NCI-H748 treated with DMSO at 0.1 percent for 48 hours (cell line): ENCODE results near the gene LRP10.

ENCODE experiments used
- DNase-seq: peaks from one replicate; lab custom pipeline; 2025; lab: John Stamatoyannopoulos, UW

The LRP10 gene

DNA sequence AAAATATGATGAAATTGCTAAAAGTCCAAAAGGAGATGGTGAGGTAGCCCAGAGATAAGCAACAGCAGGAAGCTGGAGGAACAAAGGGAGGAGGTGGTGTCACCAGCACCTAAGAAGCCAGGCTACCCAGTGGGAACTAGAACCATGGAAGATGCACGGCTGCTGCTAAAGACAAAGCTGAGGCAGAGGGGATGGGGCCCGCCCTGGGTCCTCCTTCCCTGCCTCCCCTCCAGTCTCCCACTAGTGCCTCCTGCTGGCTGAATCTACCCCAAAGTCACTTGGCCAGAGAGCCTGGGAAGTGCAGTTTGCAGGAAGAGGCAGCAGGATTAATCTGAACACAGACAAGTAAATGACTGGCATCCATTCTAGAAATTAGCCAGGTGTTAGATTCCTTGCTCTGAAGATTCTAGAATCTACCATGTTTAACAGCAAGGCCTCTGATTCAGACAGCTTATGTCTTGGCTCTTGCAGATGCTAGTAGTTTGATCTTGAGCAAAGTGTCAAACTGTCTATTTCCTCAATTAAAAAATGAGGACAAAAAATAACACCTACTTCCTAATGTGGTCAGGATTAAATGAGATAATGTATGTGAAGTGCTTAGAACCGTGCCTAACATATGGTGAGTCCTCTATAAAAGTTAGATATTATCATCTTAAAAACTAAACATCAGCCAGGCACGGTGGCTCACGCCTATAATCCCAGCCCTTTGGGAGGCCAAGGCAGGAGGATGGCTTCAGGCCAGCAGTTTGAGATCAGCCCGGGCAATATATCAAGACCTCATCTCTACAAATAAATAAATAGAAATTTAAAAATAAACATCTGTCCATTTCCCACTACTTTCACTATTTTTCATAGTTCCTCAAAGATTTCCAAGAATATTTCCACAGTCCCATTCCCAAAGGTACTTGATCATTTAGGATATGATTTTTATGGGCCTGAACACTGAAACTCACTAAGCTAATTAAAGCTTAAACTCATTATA, 5.8 kb upstream of the LRP10 start:
- no peak for DNase-seq

DNA sequence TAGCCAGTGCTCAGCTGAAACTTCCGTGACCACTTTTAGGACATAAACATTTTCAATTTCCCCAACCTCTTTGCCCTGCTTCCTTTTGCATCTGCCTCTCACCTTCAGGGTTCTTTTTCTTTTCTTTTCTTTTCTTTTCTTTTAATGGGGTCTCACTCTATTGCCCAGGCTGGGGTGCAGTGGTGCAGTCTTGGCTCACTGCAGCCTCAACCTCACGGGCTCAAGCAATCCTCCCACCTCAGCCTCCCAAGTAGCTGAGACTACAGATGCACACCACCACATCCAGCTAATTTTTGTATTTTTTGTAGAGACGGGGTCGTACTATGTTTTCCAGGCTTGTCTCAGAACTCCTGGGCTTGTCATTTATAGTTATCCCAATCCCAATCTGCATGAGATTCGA, 4.7 kb upstream of the LRP10 start:
- no peak for DNase-seq

DNA sequence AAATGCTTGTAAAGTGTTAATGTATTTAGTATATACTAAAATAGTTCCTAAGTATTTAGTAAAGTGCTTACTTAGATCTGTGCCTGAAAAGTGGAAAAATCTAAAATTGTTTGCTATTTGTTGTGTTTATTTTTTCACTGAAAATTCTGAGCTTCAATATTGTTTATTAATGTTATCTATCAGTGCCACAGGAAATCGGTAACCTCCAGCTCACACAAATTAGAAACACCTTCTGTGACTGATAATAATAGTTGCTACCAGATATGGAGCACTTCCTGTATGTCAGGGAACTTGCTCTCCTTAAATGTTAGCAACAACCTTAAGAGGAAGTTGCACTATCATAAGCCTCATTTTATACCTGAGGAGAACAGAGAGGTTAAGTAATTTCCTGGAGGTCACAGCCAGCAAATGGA, 723 bp upstream of the LRP10 start:
- DNase-seq: no peak

DNA sequence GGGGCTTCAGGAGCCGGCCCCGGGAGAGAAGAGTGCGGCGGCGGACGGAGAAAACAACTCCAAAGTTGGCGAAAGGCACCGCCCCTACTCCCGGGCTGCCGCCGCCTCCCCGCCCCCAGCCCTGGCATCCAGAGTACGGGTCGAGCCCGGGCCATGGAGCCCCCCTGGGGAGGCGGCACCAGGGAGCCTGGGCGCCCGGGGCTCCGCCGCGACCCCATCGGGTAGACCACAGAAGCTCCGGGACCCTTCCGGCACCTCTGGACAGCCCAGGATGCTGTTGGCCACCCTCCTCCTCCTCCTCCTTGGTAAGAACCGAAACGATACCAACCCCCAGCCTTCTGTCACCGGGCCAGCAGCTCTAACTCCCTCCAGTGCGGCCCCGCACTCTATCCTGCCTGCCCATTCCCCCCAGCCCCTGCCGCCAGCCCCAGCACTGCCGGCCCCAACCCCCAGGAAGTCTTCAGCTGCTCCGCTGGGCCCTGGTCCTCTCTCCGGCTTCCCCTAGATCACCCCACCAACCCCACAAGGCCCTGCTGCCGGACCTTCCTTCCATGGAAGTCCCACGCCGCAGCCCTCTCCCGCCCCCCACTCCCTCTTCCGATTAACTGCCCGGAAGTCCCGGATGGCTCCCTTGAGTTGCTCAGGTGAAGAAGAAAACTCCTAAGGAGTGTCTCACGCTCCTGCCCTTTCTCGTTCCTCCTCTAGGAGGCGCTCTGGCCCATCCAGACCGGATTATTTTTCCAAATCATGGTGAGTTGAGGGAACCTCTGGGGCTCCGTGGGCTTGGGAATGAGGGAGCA, 693 bp downstream of the LRP10 start:
- peak; percentile 80 for DNase-seq

DNA sequence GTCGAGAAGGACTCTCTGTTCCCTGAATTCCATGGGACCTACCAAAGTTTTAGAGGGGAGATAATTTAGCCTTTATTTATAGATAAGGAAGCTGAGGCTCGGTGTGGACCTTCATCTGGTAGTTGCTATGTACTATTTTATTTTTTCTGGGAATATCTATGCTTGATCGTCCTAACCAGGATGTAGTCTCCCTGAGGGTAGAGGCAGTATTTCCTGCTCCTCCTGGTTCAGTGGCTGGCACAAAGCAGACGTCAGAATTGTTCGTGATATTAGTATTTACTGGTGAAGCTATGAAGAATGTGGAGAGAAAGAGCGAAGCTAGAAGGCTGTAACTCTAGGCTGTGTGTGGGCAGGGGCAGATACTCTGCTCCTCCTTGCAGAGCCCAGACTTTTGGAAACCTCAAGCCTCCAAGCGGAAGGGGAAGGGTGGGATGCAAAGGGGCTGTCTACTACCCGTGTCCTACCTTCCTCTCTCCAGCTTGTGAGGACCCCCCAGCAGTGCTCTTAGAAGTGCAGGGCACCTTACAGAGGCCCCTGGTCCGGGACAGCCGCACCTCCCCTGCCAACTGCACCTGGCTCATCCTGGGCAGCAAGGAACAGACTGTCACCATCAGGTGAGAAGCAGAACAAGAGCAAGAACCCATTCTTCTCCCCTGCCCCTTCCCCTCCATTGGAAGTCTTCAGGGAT, 1.4 kb downstream of the LRP10 start:
- DNase-seq: no peak

DNA sequence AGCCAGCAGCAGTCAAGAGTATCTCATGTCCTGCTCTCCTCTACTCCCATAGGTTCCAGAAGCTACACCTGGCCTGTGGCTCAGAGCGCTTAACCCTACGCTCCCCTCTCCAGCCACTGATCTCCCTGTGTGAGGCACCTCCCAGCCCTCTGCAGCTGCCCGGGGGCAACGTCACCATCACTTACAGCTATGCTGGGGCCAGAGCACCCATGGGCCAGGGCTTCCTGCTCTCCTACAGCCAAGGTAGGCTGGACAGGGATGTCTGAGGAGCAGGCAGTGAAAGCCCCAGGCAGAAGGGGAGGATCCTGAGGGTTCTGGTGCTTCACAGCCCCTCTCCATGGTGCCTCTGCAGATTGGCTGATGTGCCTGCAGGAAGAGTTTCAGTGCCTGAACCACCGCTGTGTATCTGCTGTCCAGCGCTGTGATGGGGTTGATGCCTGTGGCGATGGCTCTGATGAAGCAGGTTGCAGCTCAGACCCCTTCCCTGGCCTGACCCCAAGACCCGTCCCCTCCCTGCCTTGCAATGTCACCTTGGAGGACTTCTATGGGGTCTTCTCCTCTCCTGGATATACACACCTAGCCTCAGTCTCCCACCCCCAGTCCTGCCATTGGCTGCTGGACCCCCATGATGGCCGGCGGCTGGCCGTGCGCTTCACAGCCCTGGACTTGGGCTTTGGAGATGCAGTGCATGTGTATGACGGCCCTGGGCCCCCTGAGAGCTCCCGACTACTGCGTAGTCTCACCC, 3.6 kb downstream of the LRP10 start:
- no peak for DNase-seq

DNA sequence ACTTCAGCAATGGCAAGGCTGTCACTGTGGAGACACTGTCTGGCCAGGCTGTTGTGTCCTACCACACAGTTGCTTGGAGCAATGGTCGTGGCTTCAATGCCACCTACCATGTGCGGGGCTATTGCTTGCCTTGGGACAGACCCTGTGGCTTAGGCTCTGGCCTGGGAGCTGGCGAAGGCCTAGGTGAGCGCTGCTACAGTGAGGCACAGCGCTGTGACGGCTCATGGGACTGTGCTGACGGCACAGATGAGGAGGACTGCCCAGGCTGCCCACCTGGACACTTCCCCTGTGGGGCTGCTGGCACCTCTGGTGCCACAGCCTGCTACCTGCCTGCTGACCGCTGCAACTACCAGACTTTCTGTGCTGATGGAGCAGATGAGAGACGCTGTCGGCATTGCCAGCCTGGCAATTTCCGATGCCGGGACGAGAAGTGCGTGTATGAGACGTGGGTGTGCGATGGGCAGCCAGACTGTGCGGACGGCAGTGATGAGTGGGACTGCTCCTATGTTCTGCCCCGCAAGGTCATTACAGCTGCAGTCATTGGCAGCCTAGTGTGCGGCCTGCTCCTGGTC, 4.3 kb downstream of the LRP10 start:
- DNase-seq: no peak

DNA sequence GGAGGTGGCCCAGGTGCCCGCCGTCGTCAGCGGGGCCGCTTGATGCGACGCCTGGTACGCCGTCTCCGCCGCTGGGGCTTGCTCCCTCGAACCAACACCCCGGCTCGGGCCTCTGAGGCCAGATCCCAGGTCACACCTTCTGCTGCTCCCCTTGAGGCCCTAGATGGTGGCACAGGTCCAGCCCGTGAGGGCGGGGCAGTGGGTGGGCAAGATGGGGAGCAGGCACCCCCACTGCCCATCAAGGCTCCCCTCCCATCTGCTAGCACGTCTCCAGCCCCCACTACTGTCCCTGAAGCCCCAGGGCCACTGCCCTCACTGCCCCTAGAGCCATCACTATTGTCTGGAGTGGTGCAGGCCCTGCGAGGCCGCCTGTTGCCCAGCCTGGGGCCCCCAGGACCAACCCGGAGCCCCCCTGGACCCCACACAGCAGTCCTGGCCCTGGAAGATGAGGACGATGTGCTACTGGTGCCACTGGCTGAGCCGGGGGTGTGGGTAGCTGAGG, 5.5 kb downstream of the LRP10 start:
- DNase-seq: no peak

DNA sequence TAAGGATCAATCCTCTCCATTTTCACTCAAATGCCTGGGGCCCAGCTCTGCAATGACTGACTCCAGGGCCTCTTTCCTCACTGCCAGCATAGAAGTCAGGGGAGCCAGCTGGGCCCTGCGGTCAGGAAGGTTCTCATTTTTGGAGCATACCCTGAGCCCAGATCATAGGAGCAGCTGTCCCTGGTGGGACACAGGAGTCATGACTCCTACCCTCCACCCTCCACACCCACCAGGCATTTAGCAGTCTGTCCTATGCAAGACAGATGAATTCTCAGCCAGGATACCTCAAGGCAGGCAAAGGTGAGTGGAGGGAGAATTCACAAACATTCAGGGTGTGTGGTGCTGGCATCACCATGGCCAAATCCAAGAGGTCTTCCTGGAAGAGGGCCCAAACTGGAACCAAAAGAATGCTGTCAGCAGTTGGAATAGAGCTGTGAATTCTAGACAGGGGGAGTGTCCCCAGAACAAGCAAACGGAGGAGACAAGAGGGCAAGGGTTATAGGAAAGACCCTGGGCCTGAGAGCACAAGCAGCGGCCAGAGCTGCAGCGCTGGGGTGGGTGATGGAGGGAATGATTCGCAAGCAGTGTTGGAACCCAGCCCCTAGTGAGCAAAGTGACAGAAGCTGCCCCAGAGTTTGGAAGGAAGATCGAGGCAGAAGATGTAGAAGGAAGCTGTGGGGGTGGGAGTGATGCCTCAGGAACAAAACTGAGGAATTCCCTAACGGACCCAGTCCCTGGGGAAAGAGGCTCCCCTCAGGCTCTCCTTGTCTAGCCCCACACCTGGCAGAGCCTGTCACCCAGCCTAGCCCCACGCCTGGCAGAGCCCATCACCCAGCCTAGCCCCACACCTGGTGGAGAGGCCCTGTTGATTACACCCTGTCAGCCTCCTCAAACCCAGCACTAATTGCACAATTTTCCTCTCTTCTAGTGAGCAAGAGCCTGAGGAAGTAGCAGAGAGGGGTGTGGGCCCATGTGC, 7.0 kb downstream of the LRP10 start:
- DNase-seq: no peak

DNA sequence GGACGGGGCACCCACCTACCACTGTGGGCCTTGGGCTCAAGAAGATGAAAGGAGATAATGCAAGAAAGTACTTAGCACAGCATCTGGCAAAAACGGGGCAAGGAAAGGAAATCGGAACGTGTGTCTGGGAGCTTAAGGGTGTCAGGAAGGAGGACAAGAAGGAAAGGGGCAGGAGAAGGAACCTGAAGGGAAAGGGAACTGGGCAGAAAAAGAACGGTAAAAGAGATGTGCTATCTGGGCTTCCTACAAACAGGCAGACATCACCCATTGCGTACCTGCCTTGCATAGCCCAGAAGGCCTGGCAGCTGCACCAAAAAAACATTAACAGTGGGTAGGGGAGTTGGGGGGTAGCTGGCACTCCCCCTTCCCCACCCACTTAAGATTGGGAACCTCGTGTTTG, 10.5 kb downstream of the LRP10 start:
- DNase-seq: no peak

DNA sequence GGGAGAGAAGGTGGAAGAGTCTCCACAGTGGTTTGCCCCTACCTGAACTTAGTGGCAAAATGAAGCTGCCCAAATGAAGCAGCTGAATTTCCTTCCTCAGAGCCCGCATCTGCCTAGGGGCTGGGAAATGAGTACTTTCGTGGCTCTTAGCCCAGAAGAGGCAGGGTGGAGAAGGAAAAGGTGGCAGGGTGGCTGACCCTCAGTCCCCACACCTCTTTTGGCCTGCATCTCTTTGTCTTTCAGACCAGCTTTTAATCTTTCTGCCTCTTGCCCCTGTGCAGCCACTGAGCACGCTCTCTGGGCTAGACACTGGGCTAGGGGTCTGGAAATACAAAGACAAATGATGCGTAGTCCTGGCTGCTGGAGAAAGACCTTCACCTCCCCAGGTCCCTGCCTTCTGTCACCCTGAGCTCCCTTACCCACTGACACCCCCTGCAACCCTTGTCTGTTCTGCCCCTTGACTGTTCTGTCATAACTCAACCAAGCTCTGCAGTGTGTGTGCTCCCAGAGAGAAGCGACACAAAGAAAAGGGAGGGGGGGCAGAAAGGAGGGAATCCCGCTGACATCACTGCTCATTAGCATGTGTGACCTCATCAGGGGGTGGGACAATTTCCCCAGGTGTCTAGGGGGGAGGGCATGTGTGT, 11.1 kb downstream of the LRP10 start:
- DNase-seq: no peak

DNA sequence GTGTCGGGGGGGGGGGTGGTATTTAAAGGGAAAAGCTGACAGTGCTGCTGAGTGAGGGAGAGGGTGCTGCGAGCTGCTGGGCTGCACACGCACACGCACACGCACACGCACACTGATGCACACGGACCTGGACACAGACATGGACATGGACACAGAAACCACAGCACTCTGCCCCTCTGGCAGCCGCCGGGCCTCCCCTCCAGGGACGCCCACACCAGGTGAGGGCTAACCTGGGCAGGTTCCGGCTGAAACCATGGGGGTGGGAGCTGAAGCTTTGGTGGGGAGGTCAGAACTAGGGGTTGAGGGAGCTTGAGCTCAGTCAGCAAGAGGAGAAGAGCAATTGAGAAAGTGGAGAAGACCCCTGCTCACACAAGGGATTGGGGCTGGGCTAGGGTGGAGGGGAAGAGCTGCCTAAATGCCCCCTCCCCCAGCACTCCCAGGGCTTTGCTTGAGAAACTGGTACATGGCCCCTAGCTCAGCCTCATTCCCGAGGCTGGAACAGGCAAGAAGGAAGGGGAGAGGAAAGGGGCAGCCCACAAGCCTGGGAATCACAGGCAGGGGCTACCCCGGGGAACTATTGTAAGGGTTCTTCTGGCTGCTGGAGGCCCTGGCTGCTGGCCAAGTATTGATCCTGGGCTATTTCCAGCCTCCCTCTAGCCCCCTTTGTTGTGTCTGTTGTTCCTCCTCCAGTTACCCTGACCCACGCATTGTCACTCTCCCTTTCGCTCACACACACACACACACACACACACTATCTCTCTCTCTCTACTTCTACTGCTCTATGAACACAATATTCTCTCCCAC, 11.8 kb downstream of the LRP10 start, which contains the start of gene REM2:
Gene REM2, plus strand, starts transcription at position 50 of the 804 bp plus-strand sequence. Its CDS starts 66 bp downstream, at position 116.
- DNase-seq: peak; percentile 37

DNA sequence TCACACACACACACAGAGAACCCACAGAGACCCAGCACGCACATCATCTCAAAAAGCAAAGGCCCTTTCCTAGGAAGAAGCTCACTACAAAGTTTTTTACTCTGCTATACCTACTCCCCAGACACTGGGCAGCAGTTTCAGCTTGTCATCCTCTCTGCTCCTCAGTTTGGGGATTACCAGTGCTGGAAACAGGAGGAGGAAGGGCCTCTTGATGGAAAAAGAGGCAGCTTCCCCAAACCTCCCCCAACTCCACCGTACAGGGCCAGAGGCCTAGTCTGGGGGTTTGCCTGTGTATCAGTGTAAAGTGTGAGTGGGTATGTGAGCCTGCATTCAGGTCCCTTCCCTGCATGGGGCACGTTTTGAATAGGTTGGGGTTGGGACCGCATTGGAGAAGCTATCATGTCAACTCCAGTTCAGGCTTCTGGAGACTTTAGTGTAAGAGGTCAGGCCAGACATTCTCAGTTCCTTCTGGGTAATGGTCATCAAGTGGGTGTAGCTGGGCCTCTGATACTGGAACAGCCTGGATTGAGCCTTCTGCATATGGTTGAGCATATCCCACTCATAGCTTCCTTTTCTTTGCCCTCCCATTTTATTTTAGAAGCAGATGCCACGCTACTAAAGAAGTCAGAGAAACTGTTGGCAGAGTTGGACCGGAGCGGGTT, 12.7 kb downstream of the LRP10 start:
- DNase-seq: no peak

DNA sequence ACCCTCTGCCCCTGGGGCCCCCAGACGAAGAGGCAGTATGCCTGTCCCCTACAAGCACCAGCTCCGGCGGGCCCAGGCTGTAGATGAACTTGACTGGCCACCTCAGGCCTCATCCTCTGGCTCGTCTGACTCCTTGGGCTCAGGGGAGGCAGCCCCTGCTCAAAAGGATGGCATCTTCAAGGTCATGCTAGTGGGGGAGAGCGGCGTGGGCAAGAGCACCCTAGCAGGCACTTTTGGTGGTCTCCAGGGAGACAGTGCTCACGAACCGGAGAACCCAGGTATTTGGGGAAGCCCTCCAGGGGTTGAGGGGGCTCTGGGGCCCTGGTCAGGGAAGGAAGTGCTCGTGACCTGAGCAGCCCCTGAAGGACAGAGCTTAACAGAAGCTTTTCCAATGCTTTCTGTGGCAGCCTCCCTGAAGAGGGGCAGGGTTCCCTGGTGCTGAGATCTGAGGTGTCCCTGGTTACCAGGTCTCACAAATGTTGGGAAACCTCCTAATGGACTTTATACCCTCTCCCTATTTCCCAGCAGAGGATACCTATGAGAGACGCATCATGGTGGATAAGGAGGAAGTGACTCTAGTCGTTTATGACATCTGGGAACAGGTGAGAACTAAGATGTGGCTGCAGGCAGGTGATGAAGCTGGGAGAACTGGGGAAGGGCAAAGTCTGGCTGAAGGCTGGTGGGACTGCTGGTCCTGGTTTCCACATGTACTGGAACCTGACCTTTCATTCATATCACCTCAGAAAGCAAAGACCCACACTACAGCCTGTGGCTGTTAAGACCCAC, 13.4 kb downstream of the LRP10 start:
- DNase-seq: no peak

DNA sequence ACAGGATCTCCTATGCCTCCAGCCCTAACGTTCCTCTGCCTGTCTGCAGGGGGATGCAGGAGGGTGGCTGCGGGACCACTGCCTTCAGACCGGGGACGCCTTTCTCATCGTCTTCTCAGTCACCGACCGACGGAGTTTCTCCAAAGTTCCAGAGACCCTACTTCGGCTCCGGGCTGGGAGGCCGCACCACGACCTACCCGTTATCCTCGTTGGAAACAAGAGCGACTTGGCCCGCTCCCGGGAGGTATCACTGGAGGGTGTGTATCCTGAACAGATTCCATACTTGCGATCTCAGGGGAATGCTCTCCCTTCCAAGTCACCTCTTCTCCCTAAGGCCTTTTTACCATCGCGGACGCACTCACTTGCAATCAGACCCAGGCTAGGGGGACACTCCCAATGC, 14.4 kb downstream of the LRP10 start:
- DNase-seq: no peak

DNA sequence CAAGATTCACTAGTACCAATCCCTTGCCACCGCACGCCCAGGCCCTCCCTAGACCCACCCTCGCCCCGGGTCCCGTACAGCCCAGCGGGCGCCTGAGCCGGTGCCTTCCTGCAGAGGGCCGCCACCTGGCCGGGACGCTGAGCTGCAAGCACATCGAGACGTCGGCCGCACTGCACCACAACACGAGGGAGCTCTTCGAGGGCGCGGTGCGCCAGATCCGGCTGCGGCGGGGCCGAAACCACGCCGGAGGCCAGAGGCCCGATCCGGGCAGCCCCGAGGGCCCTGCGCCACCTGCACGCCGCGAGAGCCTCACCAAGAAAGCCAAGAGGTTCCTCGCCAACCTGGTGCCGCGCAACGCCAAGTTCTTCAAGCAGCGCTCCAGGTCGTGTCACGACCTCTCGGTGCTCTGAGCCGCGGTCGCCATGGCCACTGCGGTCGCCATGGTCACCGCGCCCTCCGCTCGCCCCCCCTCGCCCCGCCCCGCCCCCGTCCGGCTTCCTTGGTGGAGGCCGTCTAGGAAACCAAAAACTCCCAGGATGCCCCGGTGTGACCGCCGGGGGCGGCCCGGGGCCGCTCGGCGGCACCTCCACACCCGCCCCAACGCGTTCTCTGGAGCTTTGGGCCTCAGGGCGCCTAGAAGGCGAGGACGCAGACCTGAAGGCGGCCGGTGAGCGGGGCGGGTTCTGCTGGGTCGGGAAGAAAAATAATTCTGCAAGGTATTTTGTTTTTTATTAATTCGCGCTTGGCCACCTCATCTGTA, 15.1 kb downstream of the LRP10 start:
- peak; percentile 74 for DNase-seq
